Measurements from ENCODE around the gene CSAD. TPM values are rescaled to one million over a fixed set of nuclear protein-coding genes. Genes with fewer than 3 reads are reported as not detected.

The CSAD gene
- total RNA-seq, 6 experiments from 2014 or later = 20.6 to 54.2 (median 37.1) TPM

GRCh38 chr12:53191885-53192530 is 11.3 kb upstream of the CSAD start:
- no peak overlapping the region for H3K4me3 ChIP-seq
- intact Hi-C loops (cut with DNase I) = loop anchor here (5.0 to 10.0 kb wide), 2 partner anchors 125 to 127 kb away; no protein-coding TSS in a partner anchor
- H3K4me1 ChIP-seq = peaks cover 0 to 14% (median 2%) of the 10 kb centered on the region in 4 donors
- H3K36me3 ChIP-seq = peaks cover 0 to 15% (median 4%) of the 10 kb centered on the region in 4 donors
- 52% methylated on average over 2 of the region's 14 CpGs for WGBS (ENCODE audit: insufficient coverage, low coverage, low lambda C conversion rate, missing lambda C conversion rate)
- no peak for ATAC-seq
- no peaks in the 10 kb centered on the region for H3K9me3 ChIP-seq
- no peak overlapping the region for H3K27ac ChIP-seq
- H3K27me3 ChIP-seq = no peaks in the 10 kb centered on the region
- DNase-seq = peak in 1 of 3 donors; percentile 34
- TF ChIP-seq POLR2A (IDR thresholded peaks at IDR 0.05) = no peak
- no peak for TF ChIP-seq CTCF (IDR thresholded peaks at IDR 0.05)

DNA sequence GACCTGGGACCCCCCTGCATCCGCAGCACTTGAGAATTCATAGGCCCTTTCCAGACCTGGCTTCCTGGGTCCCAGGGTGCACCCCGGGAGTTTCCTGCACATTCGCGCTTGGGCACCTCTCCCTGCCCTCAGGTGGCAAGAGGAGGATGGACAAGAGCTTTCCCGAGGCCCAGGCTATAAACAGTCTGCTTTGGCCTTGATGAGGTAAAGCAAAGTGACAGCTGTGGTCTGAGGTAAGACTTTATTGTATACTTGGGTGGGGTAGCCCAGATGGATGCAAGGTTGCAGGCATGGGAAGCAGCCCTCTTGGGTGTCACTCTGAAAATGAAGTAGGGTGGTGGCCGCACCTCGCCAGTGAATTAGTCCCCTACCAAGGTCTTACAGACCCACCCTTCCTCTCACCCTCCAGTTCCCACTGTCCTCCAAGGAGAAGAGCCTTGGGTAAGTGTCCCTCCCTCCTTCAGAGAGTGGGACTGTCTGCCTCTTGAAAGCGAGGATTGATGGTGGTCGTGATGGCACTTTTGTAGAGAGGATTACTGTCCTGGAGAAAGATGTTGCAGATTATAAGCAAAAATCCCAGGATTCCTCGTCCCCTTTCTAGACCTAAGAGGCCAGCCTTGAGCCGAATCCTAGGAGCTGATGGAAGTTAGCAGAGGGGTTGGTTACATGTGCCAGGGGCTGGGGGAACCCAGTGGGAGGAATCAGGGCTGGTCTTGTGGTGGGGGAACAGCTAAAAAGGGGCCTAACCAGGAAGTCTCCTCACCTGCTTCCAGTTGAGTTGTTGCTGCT is 10.6 kb upstream of the CSAD start:
- DNase-seq (peak in 1 of 3 donors; percentile 36), ATAC-seq (no peak)
- Histone ChIP-seq H3K9me3 (no peaks in the 10 kb centered on the region), H3K36me3 (peaks cover 0 to 22% (median 8%) of the 10 kb centered on the region in 4 donors), H3K27ac (no peak overlapping the region), H3K4me1 (peaks cover 0 to 21% (median 4%) of the 10 kb centered on the region in 4 donors), H3K27me3 (no peaks in the 10 kb centered on the region), H3K4me3 (no peak overlapping the region)
- 86% methylated on average over 5 of the region's 11 CpGs for WGBS (ENCODE audit: insufficient coverage, low coverage, low lambda C conversion rate, missing lambda C conversion rate)
- intact Hi-C loops (cut with DNase I) = loop anchor here (5.0 to 10.0 kb wide), 2 partner anchors 124 to 126 kb away; no protein-coding TSS in a partner anchor
- TF ChIP-seq POLR2A (IDR thresholded peaks at IDR 0.05) = no peak
- TF ChIP-seq CTCF (IDR thresholded peaks at IDR 0.05) = no peak

DNA sequence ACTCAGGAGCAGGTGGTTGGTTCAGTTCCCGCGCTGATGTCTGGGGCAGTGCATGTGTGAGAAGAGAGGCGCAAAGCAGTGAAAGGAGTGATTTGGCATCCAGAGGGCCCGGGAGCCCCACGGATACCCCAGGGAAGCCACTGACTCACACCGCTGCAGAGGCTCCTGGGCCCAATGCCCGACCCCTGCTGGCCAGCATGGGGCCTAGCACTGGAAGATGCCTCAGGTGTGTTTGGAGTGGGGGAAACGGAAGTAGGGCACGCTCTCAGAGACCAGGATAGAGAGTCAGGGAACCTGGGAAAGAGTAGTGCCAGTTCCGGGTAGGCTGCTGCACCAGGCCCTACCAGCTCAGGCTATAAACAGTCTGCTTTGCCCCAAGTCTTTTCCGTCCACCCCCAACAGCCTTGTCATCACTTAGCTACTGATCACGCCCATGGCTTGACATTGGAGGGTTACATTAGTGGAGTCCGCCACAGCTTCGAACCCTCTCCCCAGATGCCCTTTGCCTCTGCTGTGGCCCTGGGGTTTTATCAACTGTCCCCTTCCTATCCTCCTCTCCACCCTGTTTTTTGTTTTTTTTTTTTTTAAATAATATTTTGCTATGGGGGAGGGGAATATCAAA is 9.5 kb upstream of the CSAD start:
- H3K9me3 ChIP-seq = no peaks in the 10 kb centered on the region
- intact Hi-C loops (cut with DNase I) = loop anchor here (5.0 to 10.0 kb wide), 2 partner anchors 123 to 125 kb away; no protein-coding TSS in a partner anchor

More for the DNA sequence above, 9.5 kb upstream of the CSAD start:
- WGBS (ENCODE audit: insufficient coverage, low coverage, low lambda C conversion rate, missing lambda C conversion rate) = 33% methylated on average over 8 of the region's 14 CpGs
- TF ChIP-seq CTCF (IDR thresholded peaks at IDR 0.05) (peak; percentile 70 to 88 (median 74)), POLR2A (IDR thresholded peaks at IDR 0.05) (no peak)
- Histone ChIP-seq H3K4me1 (peaks cover 0 to 28% (median 7%) of the 10 kb centered on the region in 4 donors), H3K4me3 (no peak overlapping the region), H3K27me3 (no peaks in the 10 kb centered on the region), H3K36me3 (peaks cover 0 to 33% (median 12%) of the 10 kb centered on the region in 4 donors), H3K27ac (no peak overlapping the region)
- DNase-seq = peak in 2 of 3 donors; percentile 62 to 70
- peak; percentile 78 to 85 (median 82) for ATAC-seq

Data from right lobe of liver (tissue), 6 donors.